Adipose tissue (tissue), 3 donors: ENCODE results near the gene PIGM. TPM values are rescaled to one million over a fixed set of nuclear protein-coding genes. Genes with fewer than 3 reads are reported as not detected.

Experiments used
- H3K27ac ChIP-seq: one replicate; pipeline ENCODE4 v1.5.1; 2013; ENCODE audit warnings: low read depth, low read length
- WGBS, 3 donors: extraction: QIAGEN DNeasy Blood & Tissue Kit; methylation state at CpG; one replicate each; pipeline ENCODE4 v1.1.7; 2013; 5-methylcytosine and 5-hydroxymethylcytosine counted together
- polyA plus RNA-seq, 3 donors: library from polyadenylated mRNA; stranded (reverse); fragments of 200-250 nt; gene quantifications; one replicate each; pipeline ENCODE4 v1.2.3, GENCODE V29; 2013
- donor health status: healthy with polysubstance abuse.
- donor health status: Bipolar disorder and iron deficiency.
- donor health status: healthy.

The PIGM gene
- polyA plus RNA-seq, 3 donors = 0.90 to 4.1 (median 2.4) TPM

- H3K27ac ChIP-seq = no peak overlapping the region
- WGBS, 3 donors = 72 to 83% (median 73%) methylated on average over 2 of the region's 2 CpGs
Observed at GRCh38 chr1:160001440-160001839, 30.4 kb downstream of the PIGM start.

DNA sequence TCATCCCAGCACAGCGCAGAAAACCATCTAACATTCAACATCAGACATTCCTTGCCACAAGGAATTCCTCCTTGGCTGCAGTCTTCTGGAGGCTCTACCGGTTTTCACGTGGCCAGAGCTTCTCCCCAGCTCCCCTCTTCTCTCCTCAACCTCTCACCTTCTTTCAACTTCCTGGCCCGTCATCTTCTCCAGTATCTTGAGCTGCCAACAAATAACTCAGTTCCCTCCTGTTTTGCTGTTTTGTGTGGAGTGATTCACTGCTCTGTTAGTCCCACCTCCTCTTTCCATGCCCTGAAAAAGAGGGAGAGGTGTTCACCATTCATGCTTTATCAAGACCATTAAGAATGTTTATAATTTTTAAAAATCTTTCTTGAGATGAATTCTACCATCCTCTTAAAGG is 32.6 kb downstream of the PIGM start:
- 45 to 71% (median 68%) methylated on average over 4 of the region's 4 CpGs for WGBS, 3 donors

GRCh38 chr1:159996653-159997052 is 35.1 kb downstream of the PIGM start:
- no peak overlapping the region for H3K27ac ChIP-seq

More for the DNA sequence above, 32.6 kb downstream of the PIGM start:
- H3K27ac ChIP-seq = no peak overlapping the region

DNA sequence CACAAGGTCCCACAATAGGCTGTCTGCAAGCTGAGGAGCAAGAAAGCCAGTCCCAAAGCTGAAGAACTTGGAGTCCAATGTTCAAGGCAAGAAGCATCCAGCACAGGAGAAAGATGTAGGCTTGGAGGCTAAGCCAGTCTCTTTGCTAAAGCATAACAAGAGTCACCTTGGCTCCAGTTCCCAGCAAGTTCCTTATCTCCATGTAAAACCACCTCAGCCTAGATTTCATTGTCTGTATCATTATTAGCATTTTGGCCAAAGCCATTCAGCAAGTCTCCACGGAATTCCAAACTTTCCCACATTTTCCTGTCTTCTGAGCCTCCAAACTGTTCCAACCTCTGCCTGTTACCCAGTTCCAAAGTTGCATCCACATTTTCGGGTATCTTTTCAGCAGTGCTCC is 36.9 kb downstream of the PIGM start:
- H3K27ac ChIP-seq = no peak overlapping the region
- WGBS, 3 donors = 84 to 92% (median 88%) methylated on average over 2 of the region's 2 CpGs

- H3K27ac ChIP-seq = no peak overlapping the region
- WGBS, 3 donors = 72 to 81% (median 80%) methylated on average over 2 of the region's 2 CpGs
Observed at GRCh38 chr1:159993911-159994310, 37.9 kb downstream of the PIGM start.

- 69 to 87% (median 80%) methylated on average over 1 of the region's 1 CpG for WGBS, 3 donors
- H3K27ac ChIP-seq = no peak overlapping the region
Observed at GRCh38 chr1:159992161-159992560, 39.6 kb downstream of the PIGM start.

DNA sequence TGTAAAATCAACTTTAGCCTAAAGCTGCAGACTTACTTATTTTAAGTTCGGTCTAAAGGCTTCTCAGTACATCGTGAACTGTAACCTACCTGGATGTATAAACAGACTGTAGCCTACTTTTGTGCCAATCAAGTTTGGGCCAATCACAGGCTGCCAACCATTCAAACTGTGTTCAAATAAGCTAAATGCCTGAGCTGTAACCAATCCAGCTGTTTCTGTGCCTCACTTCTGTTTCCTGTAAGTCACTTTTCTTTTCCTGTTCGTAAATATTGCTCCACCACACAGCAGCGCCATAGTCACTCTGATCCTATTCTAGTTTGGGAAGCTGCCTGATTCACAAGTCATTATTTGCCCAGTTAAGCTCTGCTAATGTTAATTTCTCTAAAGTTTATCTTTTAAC is 40.3 kb downstream of the PIGM start:
- H3K27ac ChIP-seq = no peak overlapping the region
- 45 to 72% (median 47%) methylated on average over 4 of the region's 4 CpGs for WGBS, 3 donors

- H3K27ac ChIP-seq = no peak overlapping the region
- WGBS, 3 donors = 88 to 91% (median 90%) methylated on average over 5 of the region's 5 CpGs
Observed at GRCh38 chr1:159990005-159990404, 41.8 kb downstream of the PIGM start.

DNA sequence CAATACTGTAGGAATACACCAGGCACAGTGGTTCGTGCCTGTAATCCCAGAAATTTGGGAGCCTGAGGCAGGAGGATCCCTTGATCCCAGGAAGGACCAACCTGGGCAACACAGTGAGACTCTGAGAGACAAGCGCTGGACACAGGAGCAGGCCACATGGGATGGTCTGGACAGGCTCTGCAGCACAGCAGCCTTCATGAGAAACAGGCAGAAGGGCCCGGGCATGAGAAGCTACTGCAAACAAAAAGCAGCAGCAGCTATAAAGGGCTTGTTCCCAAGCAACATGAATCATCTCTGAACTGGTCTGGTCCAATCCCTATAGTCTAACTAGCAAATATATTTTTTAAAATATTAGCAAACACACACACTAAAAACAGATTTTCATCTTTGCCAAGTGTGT is 42.2 kb downstream of the PIGM start:
- WGBS, 3 donors = 63 to 96% (median 83%) methylated on average over 3 of the region's 3 CpGs
- no peak overlapping the region for H3K27ac ChIP-seq

- 22 to 81% (median 76%) methylated on average over 1 of the region's 1 CpG for WGBS, 3 donors
- H3K27ac ChIP-seq = no peak overlapping the region
Observed at GRCh38 chr1:159988006-159988405, 43.8 kb downstream of the PIGM start.

GRCh38 chr1:159987186-159987585 is 44.6 kb downstream of the PIGM start:
- no peak overlapping the region for H3K27ac ChIP-seq
- 71 to 90% (median 76%) methylated on average over 4 of the region's 4 CpGs for WGBS, 3 donors

DNA sequence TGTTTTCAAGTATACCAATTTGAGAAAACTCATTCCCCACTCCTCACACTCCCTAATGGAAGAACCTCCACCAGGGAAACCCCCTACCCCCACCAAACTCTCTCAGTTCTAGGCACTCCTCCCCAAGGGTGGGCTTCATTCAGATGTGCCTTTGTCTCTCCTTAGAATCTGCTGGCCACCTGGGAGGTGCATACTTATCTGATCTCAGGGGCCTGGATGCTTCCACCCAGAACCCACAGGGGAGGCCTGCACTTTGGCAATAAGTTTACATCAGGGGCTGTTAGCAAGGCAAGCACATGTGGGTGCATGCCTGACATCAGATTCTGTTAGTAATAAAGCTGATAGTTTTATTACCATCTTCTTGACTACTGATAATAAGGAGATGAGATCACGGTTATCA is 45.3 kb downstream of the PIGM start:
- 77 to 94% (median 94%) methylated on average over 1 of the region's 1 CpG for WGBS, 3 donors
- H3K27ac ChIP-seq = no peak overlapping the region

DNA sequence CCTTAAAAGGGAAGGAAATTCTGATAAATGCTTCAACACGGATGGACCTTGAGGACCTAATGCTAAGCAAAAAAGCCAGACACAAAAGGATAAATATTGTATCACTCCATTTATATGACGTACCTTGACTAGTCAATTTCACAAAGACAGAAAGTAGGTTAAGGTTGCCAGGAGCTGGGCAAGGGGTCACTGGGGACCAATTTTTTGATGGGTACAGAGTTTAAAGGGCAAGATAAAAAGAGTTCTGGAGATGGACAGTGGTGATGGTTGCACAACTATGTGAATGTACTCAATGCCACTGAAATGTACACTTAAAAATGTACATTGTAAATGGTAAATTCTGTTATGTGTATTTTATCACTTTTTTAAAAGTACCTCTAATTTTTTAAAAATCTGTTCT is 45.7 kb downstream of the PIGM start:
- 56 to 82% (median 64%) methylated on average over 2 of the region's 2 CpGs for WGBS, 3 donors

GRCh38 chr1:159985473-159985872 is 46.3 kb downstream of the PIGM start:
- no peak overlapping the region for H3K27ac ChIP-seq
- 89 to 93% (median 92%) methylated on average over 6 of the region's 6 CpGs for WGBS, 3 donors

More for the DNA sequence above, 45.7 kb downstream of the PIGM start:
- no peak overlapping the region for H3K27ac ChIP-seq

DNA sequence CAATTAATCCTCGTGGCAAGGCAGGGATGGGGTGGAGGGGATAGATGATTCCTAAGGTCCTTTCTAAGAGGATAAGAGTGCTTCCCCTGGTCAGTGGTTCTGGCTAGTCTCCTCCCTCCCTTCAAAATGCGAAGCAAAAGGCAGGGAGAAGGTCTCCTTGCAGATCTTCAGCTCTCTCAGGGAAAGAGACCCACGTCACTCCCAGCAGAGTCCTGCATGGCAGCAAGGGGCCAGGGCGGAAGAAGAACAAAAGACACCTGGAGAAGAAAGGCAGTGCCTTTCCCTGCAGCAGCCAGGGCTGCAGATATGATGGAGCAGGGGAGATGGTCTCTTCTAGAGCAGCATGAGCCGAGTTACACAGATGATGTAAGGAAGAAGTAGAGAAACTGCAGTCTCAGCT is 48.1 kb downstream of the PIGM start:
- 67 to 74% (median 71%) methylated on average over 5 of the region's 5 CpGs for WGBS, 3 donors
- no peak overlapping the region for H3K27ac ChIP-seq

DNA sequence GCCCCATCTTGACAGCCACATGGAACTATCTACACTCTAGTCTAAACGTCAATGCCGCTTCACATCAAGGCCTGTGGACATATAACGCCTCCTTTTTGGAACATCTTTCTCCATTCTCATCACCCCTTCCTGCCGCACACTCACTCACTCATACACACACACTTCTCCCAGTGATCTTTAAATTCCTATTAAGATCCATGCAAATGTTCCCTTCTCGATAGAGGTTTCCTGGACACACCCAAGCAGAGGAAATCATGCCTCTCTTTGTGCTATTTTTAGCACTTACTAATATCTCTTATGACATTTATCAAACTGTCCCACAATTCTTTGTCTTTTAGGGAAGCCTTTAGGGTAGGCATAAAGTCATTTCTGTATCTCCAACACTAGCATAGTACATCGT is 49.5 kb downstream of the PIGM start:
- no peak overlapping the region for H3K27ac ChIP-seq
- WGBS, 3 donors = 59 to 92% (median 71%) methylated on average over 5 to 6 of the region's 6 CpGs

- 96 to 97% (median 96%) methylated on average over 6 of the region's 6 CpGs for WGBS, 3 donors
Observed at GRCh38 chr1:159981351-159982055, 50.3 kb downstream of the PIGM start.

DNA sequence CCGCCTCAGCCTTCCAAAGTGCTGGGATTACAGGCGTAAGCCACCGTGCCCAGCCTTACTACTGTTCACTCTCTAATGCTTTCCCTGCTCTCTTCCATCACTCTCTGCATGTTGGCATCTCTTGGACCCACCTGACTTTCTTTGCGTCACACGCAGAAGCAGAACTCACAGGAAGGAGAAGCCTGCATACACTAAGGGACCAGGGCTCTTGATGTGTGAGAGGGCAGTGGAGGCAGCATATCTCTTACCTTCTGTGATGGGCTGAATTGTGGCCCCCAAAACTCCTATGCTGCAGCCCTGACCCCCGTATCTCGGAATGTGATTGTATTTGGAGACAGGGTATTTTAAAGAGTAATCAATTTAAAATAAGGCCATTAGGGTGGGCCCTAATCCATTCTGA is 51.0 kb downstream of the PIGM start:
- H3K27ac ChIP-seq = no peak overlapping the region
- WGBS, 3 donors = 93 to 96% (median 95%) methylated on average over 7 of the region's 7 CpGs

More at GRCh38 chr1:159981351-159982055, 50.3 kb downstream of the PIGM start:
- H3K27ac ChIP-seq = no peak overlapping the region

GRCh38 chr1:159980076-159980475 is 51.7 kb downstream of the PIGM start:
- no peak overlapping the region for H3K27ac ChIP-seq
- 75 to 76% (median 75%) methylated on average over 6 of the region's 6 CpGs for WGBS, 3 donors

DNA sequence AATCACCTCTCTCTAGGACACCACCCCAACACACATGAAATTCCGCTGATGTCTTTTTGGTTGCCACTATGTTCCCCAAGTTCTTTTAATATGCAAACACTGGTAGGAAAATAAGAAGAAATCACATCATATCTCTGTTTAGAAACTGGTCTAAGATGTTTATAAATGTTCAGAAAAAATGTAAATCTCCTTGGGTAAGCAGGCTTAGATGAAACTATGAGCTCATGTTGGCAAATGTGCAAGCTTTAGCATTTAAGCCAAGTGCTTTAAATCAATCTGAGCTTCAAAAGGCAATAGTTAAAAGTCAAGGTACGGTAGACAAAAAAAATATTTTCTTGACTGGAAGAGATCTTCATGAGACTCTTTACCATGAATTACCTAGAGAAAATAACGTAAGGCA is 52.5 kb downstream of the PIGM start:
- 72 to 78% (median 76%) methylated on average over 3 of the region's 3 CpGs for WGBS, 3 donors
- no peak overlapping the region for H3K27ac ChIP-seq

- WGBS, 3 donors = 76 to 87% (median 84%) methylated on average over 2 of the region's 2 CpGs
- H3K27ac ChIP-seq = no peak overlapping the region
Observed at GRCh38 chr1:159978107-159978398, 53.7 kb downstream of the PIGM start.
